ENCODE measurements around the gene GPX2. TPM values are rescaled to one million over a fixed set of nuclear protein-coding genes. Genes with fewer than 3 reads are reported as not detected.
A peak's percentile ranks its signal among the peaks of the same experiment; 100 is the strongest.
"Not testable (repeated sequence)": the region's sequence is repeated elsewhere in the genome, so short reads cannot be mapped to it uniquely, and the experiment has no call there.

The GPX2 gene
- total RNA-seq, 1 donor from 2014 or later, result not detected

- no peak for DNase-seq (ENCODE audit: extremely low read depth, low read depth, low spot score)
Measured at GRCh38 chr14:64915029-64915424, 27.5 kb downstream of the GPX2 start.

- peak; percentile 91 for DNase-seq (ENCODE audit: extremely low read depth, low read depth, low spot score)
Measured at GRCh38 chr14:64914237-64915028, 28.1 kb downstream of the GPX2 start, which contains the start of gene CHURC1. Gene CHURC1, plus strand, starts transcription at chr14:64914455. Its CDS starts 41 bp downstream, at chr14:64914496.

GRCh38 chr14:64913477-64913876 is 29.1 kb downstream of the GPX2 start:
- not testable (repeated sequence) for DNase-seq (ENCODE audit: extremely low read depth, low read depth, low spot score)

- DNase-seq (ENCODE audit: extremely low read depth, low read depth, low spot score), result no peak
Measured at GRCh38 chr14:64912261-64912660, 30.3 kb downstream of the GPX2 start.

DNA sequence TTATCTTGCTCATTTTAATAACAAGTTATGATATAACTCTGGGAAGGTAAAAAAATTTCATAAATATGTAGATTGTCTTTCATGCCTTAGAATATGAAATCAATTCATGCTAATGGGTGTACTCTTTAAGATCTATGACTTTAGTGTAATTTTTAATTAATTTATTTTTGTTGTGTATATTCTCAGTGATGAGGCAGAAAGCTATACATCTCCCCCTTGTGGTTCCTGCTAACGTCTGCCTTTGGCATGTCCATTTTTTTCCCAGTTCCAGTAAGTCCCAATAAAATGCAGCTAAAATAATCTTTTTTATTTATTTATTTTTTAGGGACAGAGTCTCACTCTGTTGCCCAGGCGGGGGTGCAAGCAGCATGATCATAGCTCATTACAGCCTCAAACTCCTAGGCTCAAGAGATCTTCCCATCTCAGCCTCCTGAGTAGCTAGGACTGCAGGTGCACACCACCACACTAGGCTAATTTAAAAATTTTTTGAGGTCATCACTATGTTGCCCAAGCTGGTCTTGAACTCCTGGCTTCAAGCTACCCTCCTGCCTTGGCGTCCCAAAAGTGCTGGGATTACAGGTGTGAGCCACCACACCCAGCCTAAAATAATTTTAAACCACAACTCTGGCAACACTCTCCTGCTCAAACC is 31.6 kb downstream of the GPX2 start:
- no peak for DNase-seq (ENCODE audit: extremely low read depth, low read depth, low spot score)

DNA sequence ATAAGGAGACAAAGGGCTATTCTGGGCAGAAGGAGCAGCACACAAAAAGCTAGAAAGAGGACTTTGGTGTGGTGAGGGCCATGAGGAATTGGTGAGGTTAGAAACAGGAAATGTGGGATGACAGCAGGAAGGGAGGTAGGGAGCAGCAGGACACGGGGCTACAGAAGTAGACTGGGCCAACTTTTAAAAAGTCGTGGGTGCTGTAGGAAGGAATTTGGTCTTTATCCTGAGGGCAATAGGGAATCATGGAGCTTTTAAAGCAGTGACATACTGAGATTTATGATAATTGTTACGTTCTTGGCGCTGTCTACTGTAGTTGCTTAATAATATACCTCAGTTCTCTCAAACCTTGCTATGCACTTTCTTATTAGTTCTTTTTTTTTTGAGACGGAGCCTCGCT is 36.5 kb downstream of the GPX2 start:
- no peak for DNase-seq (ENCODE audit: extremely low read depth, low read depth, low spot score)

GRCh38 chr14:64899958-64900357 is 42.6 kb downstream of the GPX2 start:
- no peak for DNase-seq (ENCODE audit: extremely low read depth, low read depth, low spot score)

GRCh38 chr14:64891839-64892375 is 50.6 kb downstream of the GPX2 start:
- DNase-seq (ENCODE audit: extremely low read depth, low read depth, low spot score), result no peak

GRCh38 chr14:64891173-64891838 is 51.2 kb downstream of the GPX2 start:
- DNase-seq (ENCODE audit: extremely low read depth, low read depth, low spot score), result no peak

DNA sequence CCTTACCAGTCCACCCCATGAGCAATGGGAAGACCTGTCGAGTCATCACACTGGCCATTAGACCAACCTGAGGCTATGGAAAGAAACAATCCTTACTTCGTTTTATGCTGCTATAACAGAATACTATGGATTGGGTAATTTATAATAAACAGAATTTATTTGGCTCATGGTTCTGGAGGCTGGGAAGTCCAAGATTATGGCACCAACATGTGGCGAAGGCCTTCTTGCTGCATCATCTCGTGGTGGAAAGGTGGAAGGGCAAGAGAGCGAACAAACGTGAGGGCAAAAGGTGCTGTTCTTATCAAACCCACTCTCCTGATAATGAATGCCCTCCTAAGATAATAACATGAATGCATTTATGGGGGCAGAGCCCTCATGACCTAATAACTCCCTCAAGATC is 53.2 kb downstream of the GPX2 start:
- DNase-seq (ENCODE audit: extremely low read depth, low read depth, low spot score), result no peak

Other genes starting within 250 kb of the GPX2 start
- gene PLEKHG3, start 238.3 kb downstream of the GPX2 start, total RNA-seq, result 13.9 and 16.7 TPM in 2 replicates
- gene SPTB, start 62.8 kb downstream of the GPX2 start, total RNA-seq, result 0.10 and 0.23 TPM in 2 replicates
- gene CHURC1, start 28.3 kb downstream of the GPX2 start, total RNA-seq, result 44.2 and 46.0 TPM in 2 replicates
- gene RAB15, start 29.6 kb upstream of the GPX2 start, total RNA-seq, result 17.6 and 19.0 TPM in 2 replicates
- 15.1 and 18.8 TPM in 2 replicates for gene FNTB, start 44.1 kb upstream of the GPX2 start, total RNA-seq
- 54.2 and 64.3 TPM in 2 replicates for gene MAX, start 159.8 kb upstream of the GPX2 start, total RNA-seq